HCEC 1CT (cell line): Measurements from ENCODE around the gene SCRN3.
A peak's percentile ranks its signal among the peaks of the same experiment; 100 is the strongest.
"Not testable (repeated sequence)": the region's sequence is repeated elsewhere in the genome, so short reads cannot be mapped to it uniquely, and the experiment has no call there.

Experiments used
- DNase-seq: peaks from one replicate; pipeline ENCODE4 v3.0.0-alpha.2; 2017

Gene SCRN3, protein sequence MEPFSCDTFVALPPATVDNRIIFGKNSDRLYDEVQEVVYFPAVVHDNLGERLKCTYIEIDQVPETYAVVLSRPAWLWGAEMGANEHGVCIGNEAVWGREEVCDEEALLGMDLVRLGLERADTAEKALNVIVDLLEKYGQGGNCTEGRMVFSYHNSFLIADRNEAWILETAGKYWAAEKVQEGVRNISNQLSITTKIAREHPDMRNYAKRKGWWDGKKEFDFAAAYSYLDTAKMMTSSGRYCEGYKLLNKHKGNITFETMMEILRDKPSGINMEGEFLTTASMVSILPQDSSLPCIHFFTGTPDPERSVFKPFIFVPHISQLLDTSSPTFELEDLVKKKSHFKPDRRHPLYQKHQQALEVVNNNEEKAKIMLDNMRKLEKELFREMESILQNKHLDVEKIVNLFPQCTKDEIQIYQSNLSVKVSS

GRCh38 chr2:174395284-174395968, at the start of gene SCRN3:
TSS of gene SCRN3 (plus strand) at chr2:174395730. CDS start at chr2:174398284, 2,554 bp downstream.
- DNase-seq, result peak; percentile 77

- peak; percentile 18 for DNase-seq
These were observed 45.5 kb upstream of the SCRN3 start for GRCh38 chr2:174350018-174350417.

GRCh38 chr2:174350593-174351181, 44.8 kb upstream of the SCRN3 start:
- DNase-seq, result no peak

DNA sequence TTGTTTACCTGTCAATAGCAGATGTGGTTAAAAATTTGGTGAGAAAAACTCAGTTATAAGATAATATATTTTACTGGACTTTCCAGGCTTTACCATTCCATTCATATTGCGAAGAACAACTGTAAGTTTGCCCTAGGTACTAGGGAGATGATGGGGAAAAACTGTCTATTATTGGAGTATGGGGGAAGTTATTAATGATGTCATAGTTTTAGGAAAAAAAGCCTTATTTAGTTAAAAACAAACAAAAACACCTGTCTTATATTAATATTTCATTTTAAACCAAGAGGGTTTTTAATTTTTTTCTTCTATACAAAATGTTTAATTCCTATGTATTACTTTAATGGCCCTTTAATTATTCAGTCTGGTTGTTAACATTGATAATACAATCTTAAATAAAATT, 42.5 kb upstream of the SCRN3 start:
- DNase-seq, result no peak

GRCh38 chr2:174356347-174356746, 39.2 kb upstream of the SCRN3 start:
- DNase-seq, result no peak

DNA sequence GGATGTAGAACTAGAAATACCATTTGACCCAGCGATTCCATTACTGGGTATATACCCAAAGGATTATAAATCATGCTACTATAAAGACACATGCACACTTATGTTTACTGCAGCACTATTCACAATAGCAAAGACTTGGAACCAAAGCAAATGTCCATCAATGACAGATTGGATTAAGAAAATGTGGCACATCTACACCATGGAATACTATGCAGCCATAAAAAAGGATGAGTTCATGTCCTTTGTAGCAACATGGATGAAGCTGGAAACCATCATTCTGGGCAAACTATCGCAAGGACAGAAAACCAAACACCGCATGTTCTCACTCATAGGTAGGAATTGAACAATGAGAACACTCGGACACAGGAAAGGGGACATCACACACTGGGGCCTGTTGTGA, 35.9 kb upstream of the SCRN3 start:
- not testable (repeated sequence) for DNase-seq

DNA sequence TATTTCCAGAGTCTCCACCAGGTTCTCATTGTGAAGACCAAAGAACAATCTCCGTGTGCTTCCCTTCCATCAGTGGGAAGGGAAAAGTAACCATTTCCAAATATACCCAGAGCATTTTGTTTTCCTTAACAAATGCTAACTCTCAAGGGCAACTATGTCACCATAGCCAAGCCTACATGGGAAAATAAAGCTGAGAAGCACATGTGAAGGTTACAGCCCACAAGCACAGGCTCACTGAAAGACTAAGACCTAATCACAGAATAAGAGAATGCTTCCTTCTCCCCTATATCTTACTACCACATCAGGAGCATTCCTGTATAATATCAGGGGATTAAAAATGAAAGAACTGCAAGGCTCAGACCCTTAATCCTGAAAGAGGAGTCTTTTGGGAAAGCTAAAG, 32.6 kb upstream of the SCRN3 start:
- DNase-seq, result no peak

GRCh38 chr2:174363492-174364225, 31.9 kb upstream of the SCRN3 start:
- DNase-seq, result not testable (repeated sequence)

GRCh38 chr2:174364628-174365027, 30.9 kb upstream of the SCRN3 start:
- no peak for DNase-seq

GRCh38 chr2:174365571-174365970, 30.0 kb upstream of the SCRN3 start:
- no peak for DNase-seq

DNA sequence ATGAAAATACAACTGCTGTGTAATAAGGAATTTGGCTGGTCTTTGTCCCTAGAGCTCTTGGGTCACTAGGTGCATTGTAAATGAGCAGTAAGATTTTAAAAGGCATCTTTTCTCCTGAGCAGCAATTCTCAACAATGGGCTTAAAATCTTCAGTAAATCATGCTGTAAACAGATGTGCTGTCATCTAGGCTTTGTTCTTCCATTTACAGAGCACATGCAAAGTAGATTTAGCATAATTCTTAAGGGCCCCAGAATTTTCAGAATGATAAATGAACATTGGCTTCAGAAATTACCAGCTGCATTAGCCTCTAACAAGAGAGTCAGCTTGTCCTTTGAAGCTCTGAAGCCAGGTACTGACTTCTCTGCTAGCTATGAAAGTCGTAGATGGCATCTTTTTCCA, 26.8 kb upstream of the SCRN3 start:
- DNase-seq, result no peak

GRCh38 chr2:174376967-174377366, 18.6 kb upstream of the SCRN3 start:
- DNase-seq, result no peak

- no peak for DNase-seq
These were observed 11.7 kb upstream of the SCRN3 start for GRCh38 chr2:174383796-174384195.

DNA sequence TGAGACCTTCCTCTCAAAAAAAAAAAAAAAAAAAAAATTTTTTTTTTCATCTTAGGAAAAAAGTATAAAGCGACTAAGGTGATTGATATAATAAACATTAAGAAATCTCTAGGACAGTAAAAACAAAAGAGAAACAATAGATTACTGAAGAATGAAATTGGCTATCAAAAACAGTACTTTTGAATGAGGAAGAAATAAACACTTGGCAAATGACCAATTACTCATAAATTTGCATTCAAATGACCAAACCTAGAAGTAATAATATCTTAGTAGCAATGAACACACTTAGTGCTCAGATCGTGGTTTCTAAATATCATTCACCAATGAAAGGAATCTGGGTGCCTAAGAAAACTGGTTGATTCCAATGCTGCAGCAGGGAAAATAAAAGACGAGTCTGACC, 10.3 kb upstream of the SCRN3 start:
- no peak for DNase-seq

- DNase-seq, result not testable (repeated sequence)
These were observed 6.8 kb upstream of the SCRN3 start for GRCh38 chr2:174388706-174389105.

DNA sequence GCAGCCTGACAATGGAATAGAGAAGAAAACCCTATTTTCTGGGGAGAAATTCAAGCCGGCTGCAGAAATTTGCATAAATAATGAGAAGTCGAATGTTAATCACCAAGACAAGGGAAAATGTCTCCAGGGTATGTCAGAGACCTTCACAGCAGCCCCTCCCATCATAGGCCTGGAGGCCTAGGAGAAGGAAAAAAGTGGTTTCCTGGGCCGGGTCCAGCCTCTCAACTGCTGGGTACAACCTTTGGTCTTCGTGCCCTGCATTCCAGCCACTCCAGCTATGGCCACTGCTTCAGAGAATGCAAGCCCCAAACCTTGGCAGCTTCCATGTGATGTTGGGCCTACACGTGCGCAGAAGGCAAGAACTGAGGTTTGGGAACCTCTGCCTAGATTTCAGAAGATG, 6.0 kb upstream of the SCRN3 start:
- DNase-seq, result no peak

DNA sequence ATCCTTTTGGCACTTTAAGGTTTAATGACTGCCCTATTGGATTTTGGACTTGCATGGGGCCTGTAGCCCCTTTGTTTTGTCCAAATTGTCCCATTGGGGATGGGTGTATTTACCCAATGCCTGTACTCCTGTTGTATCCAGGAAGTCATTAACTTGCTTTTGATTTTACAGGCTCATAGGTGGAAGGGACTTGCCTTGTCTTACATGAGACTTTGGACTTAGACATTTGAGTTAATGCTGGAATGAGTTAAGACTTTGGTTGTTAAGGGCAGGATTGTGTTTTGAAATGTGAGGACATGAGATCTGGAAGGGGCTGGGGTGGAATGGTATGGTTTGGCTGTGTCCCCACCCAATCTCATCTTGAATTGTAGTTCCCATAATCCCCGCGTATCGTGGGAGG, 5.2 kb upstream of the SCRN3 start:
- DNase-seq, result not testable (repeated sequence)

- no peak for DNase-seq
These were observed 2.8 kb upstream of the SCRN3 start for GRCh38 chr2:174392706-174393105.

- DNase-seq, result no peak
These were observed 570 bp downstream of the SCRN3 start for GRCh38 chr2:174395969-174396630.

DNA sequence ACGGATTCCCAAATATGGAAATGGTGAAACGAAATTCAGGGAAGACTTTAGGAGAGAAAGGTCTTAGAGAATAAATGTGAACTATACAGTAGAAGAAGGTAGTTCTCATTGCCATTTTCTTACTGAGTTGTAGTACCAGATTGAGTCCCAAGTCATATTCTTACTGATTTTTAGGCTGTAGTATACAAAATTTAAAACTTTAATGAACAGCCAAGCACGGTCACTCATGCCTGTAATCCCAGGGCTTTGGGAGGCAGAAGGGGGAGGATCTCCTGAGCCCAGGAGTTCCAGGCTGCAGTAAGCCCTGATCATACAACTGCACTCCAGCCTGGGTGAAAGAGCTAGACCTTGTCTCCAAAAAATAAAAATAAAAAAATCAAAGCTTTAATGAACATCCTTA, 2.2 kb downstream of the SCRN3 start:
- DNase-seq, result no peak

GRCh38 chr2:174399171-174399570, 3.6 kb downstream of the SCRN3 start:
- DNase-seq, result no peak

DNA sequence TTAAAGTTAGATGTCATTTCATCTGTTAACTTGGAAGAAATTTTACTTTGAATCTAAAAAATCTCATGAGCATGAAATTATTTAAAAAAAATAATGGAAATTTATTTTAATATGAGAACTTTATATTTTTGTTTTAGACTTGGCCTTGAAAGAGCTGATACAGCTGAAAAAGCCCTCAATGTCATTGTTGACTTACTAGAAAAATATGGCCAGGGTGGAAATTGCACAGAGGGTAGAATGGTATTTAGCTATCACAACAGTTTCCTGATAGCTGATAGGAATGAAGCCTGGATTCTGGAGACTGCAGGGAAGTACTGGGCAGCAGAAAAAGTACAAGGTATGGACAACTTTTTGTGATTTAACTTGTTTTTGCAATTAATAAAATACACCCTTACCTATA, 5.3 kb downstream of the SCRN3 start:
- no peak for DNase-seq

DNA sequence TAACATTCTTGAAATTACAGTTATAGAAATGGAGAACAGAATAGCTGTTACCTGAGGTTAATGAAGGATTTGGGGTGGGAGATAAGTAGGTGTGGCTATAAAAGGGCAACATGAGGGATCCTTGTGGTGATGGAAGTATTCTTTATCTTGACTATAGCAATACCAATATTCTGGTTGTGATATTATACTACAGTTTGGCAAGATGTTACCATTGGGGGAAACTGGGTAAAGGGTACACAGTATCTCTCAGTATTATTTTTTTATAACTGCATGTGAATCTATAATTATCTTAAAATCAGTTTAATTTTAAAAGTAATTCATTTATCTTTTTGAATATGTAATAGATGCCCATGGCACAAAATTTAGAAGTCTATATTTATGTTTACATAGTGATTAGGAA, 8.1 kb downstream of the SCRN3 start:
- DNase-seq, result no peak
